ENCODE measurements around the gene LINC00305.

Gene LINC00305

DNA sequence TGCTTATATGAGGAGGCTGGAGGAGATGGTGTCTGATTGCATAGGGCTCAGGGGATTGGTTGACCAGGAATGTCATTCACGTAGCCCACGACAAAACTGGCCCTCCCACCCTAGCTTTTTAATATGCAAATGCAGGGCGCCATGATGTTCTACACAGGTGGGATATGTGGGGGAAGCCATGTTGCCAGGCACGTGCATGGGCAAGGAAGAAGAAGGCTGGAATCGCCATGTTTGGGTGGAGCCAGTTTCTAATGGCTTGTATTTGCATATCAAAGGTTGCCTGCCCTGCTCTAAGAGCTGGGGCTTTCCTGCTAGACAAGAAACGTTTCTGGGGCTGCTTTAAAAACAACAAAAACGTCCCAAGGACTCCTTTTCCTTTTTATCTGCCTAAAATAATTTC, 26.5 kb upstream of the LINC00305 start:
- Histone ChIP-seq H3K4ac (ENCODE audit: low read depth, low read length) (no peak overlapping the region), H3K9me3 (ENCODE audit: insufficient read depth, low read depth, low read length) (no peaks in the 10 kb centered on the region), H2AFZ (ENCODE audit: insufficient read depth, low read length, poor library complexity) (no peak overlapping the region), H3K18ac (ENCODE audit: low read length) (no peak overlapping the region), H3K9ac (ENCODE audit: low read length) (no peak overlapping the region), H2BK12ac (ENCODE audit: low read length) (no peak overlapping the region), H2BK120ac (ENCODE audit: insufficient read depth, low read length, poor library complexity) (no peak overlapping the region), H3K36me3 (ENCODE audit: control insufficient read depth in 1 of 2, insufficient read depth in 2 of 2, low read length in 2 of 2) (no peaks in the 10 kb centered on the region), H4K8ac (ENCODE audit: low read depth, low read length) (no peak overlapping the region), H2BK5ac (ENCODE audit: low read depth, low read length, poor library complexity) (no peak overlapping the region), H2AK5ac (ENCODE audit: low read length) (no peak overlapping the region), H3K4me2 (ENCODE audit: low read length) (no peak overlapping the region), H3K79me2 (ENCODE audit: control insufficient read depth, insufficient read depth, low read length, poor library complexity) (no peaks in the 10 kb centered on the region), H4K12ac (ENCODE audit: low read depth, low read length) (no peak overlapping the region), H3K4me3 (ENCODE audit: low read depth, low read length) (no peak overlapping the region), H3K4me1 (ENCODE audit: control insufficient read depth in 1 of 2, insufficient read depth in 2 of 2, low read length in 2 of 2) (no peaks in the 10 kb centered on the region), H3K79me1 (ENCODE audit: low read length) (no peaks in the 10 kb centered on the region), H3K27me3 (ENCODE audit: insufficient read depth, low read length) (no peaks in the 10 kb centered on the region), H3K27ac (ENCODE audit: low read depth, low read length) (no peak overlapping the region), H3K14ac (ENCODE audit: low read length) (no peak overlapping the region), H3K23ac (ENCODE audit: low read length) (no peak overlapping the region), H4K91ac (ENCODE audit: low read depth, low read length) (no peak overlapping the region)
- no peak for DNase-seq
- WGBS (ENCODE audit: extremely low coverage, insufficient coverage, insufficient read length): 100% methylated on average over 1 of the region's 7 CpGs

- H4K91ac ChIP-seq (ENCODE audit: low read depth, low read length): no peak overlapping the region
- no CpG with 5 or more reads among the region's 1 CpG for WGBS (ENCODE audit: extremely low coverage, insufficient coverage, insufficient read length)
Measured at GRCh38 chr18:64171576-64171975, 22.7 kb upstream of the LINC00305 start.

DNA sequence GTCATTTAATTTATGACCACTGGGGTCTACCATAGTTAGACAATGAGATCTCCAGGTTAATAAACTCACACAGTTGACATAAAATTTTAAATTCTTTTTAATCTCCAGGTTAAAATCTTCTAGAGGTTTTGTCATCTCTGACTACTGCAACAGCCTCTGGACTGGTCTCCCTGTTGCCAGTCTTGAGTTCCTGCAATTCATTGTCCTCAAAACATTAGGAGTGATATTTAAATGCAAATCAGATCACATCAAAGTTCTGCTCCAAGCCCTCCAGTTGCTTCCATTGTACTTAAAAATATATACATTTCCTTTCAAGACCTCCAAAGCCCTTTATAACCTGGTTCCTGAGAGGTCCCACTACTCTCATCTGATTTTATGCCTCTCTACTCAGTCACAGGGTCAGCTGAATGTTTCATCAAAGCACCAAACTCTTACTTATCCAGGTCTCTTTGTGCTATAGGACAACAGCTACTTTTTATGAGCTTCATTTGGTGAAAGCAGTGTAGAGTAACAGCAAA, 18.6 kb upstream of the LINC00305 start:
- Histone ChIP-seq H3K4me3 (ENCODE audit: low read depth, low read length) (no peak overlapping the region), H3K27ac (ENCODE audit: low read depth, low read length) (no peak overlapping the region), H4K91ac (ENCODE audit: low read depth, low read length) (no peak overlapping the region), H4K8ac (ENCODE audit: low read depth, low read length) (no peak overlapping the region), H3K4me2 (ENCODE audit: low read length) (no peak overlapping the region), H3K79me2 (ENCODE audit: control insufficient read depth, insufficient read depth, low read length, poor library complexity) (no peaks in the 10 kb centered on the region), H3K18ac (ENCODE audit: low read length) (no peak overlapping the region), H2BK5ac (ENCODE audit: low read depth, low read length, poor library complexity) (no peak overlapping the region), H3K14ac (ENCODE audit: low read length) (no peak overlapping the region), H3K9me3 (ENCODE audit: insufficient read depth, low read depth, low read length) (no peaks in the 10 kb centered on the region), H2AK5ac (ENCODE audit: low read length) (no peak overlapping the region), H3K36me3 (ENCODE audit: control insufficient read depth in 1 of 2, insufficient read depth in 2 of 2, low read length in 2 of 2) (no peaks in the 10 kb centered on the region), H3K23ac (ENCODE audit: low read length) (no peak overlapping the region), H4K12ac (ENCODE audit: low read depth, low read length) (no peak overlapping the region), H3K9ac (ENCODE audit: low read length) (no peak overlapping the region), H2BK120ac (ENCODE audit: insufficient read depth, low read length, poor library complexity) (no peak overlapping the region), H3K4me1 (ENCODE audit: control insufficient read depth in 1 of 2, insufficient read depth in 2 of 2, low read length in 2 of 2) (no peaks in the 10 kb centered on the region), H3K79me1 (ENCODE audit: low read length) (no peaks in the 10 kb centered on the region), H3K27me3 (ENCODE audit: insufficient read depth, low read length) (no peaks in the 10 kb centered on the region), H2BK12ac (ENCODE audit: low read length) (no peak overlapping the region), H3K4ac (ENCODE audit: low read depth, low read length) (no peak overlapping the region), H2AFZ (ENCODE audit: insufficient read depth, low read length, poor library complexity) (no peak overlapping the region)
- DNase-seq: no peak

More at GRCh38 chr18:64171576-64171975, 22.7 kb upstream of the LINC00305 start:
- Histone ChIP-seq H3K14ac (ENCODE audit: low read length) (no peak overlapping the region), H2BK120ac (ENCODE audit: insufficient read depth, low read length, poor library complexity) (no peak overlapping the region), H3K27me3 (ENCODE audit: insufficient read depth, low read length) (no peaks in the 10 kb centered on the region), H3K79me2 (ENCODE audit: control insufficient read depth, insufficient read depth, low read length, poor library complexity) (no peaks in the 10 kb centered on the region), H2AFZ (ENCODE audit: insufficient read depth, low read length, poor library complexity) (no peak overlapping the region), H4K12ac (ENCODE audit: low read depth, low read length) (no peak overlapping the region), H3K79me1 (ENCODE audit: low read length) (no peaks in the 10 kb centered on the region), H3K27ac (ENCODE audit: low read depth, low read length) (no peak overlapping the region), H3K9me3 (ENCODE audit: insufficient read depth, low read depth, low read length) (no peaks in the 10 kb centered on the region), H3K4me1 (ENCODE audit: control insufficient read depth in 1 of 2, insufficient read depth in 2 of 2, low read length in 2 of 2) (no peaks in the 10 kb centered on the region), H2BK5ac (ENCODE audit: low read depth, low read length, poor library complexity) (no peak overlapping the region), H3K36me3 (ENCODE audit: control insufficient read depth in 1 of 2, insufficient read depth in 2 of 2, low read length in 2 of 2) (no peaks in the 10 kb centered on the region), H3K18ac (ENCODE audit: low read length) (no peak overlapping the region), H3K23ac (ENCODE audit: low read length) (no peak overlapping the region), H2AK5ac (ENCODE audit: low read length) (no peak overlapping the region), H3K4ac (ENCODE audit: low read depth, low read length) (no peak overlapping the region), H3K4me2 (ENCODE audit: low read length) (no peak overlapping the region), H3K4me3 (ENCODE audit: low read depth, low read length) (no peak overlapping the region), H2BK12ac (ENCODE audit: low read length) (no peak overlapping the region), H3K9ac (ENCODE audit: low read length) (no peak overlapping the region), H4K8ac (ENCODE audit: low read depth, low read length) (no peak overlapping the region)
- DNase-seq: no peak

DNA sequence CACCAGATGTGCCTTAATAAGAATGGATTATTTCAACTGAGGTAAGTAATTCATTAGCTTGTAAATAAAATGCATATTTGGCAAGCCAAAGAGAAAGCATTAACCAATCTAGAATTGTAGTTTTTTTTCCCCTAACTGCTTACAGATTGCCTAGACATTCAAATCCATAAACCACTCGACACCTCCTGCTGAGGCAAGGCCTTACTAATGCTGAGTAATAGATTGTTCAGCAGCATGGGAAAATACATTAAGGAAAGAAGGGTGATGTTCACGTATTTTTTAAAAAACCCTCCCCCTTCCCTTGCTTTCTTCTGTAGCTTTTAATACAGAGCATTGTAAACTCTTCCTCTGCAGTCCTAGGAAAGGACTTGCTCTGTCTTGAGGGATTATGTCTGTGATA, 17.0 kb upstream of the LINC00305 start:
- H3K14ac ChIP-seq (ENCODE audit: low read length): no peak overlapping the region
- H2AK5ac ChIP-seq (ENCODE audit: low read length): no peak overlapping the region
- H3K4ac ChIP-seq (ENCODE audit: low read depth, low read length): no peak overlapping the region
- no peaks in the 10 kb centered on the region for H3K9me3 ChIP-seq (ENCODE audit: insufficient read depth, low read depth, low read length)
- no peak overlapping the region for H2AFZ ChIP-seq (ENCODE audit: insufficient read depth, low read length, poor library complexity)
- no peaks in the 10 kb centered on the region for H3K36me3 ChIP-seq (ENCODE audit: control insufficient read depth in 1 of 2, insufficient read depth in 2 of 2, low read length in 2 of 2)
- no CpG with 5 or more reads among the region's 2 CpGs for WGBS (ENCODE audit: extremely low coverage, insufficient coverage, insufficient read length)
- H4K91ac ChIP-seq (ENCODE audit: low read depth, low read length): no peak overlapping the region
- no peak for DNase-seq
- H4K12ac ChIP-seq (ENCODE audit: low read depth, low read length): no peak overlapping the region
- H3K4me1 ChIP-seq (ENCODE audit: control insufficient read depth in 1 of 2, insufficient read depth in 2 of 2, low read length in 2 of 2): no peaks in the 10 kb centered on the region
- H3K27me3 ChIP-seq (ENCODE audit: insufficient read depth, low read length): no peaks in the 10 kb centered on the region
- no peak overlapping the region for H3K4me3 ChIP-seq (ENCODE audit: low read depth, low read length)
- no peak overlapping the region for H3K18ac ChIP-seq (ENCODE audit: low read length)
- H3K4me2 ChIP-seq (ENCODE audit: low read length): no peak overlapping the region
- no peak overlapping the region for H2BK120ac ChIP-seq (ENCODE audit: insufficient read depth, low read length, poor library complexity)
- H3K9ac ChIP-seq (ENCODE audit: low read length): no peak overlapping the region
- no peaks in the 10 kb centered on the region for H3K79me2 ChIP-seq (ENCODE audit: control insufficient read depth, insufficient read depth, low read length, poor library complexity)
- H3K27ac ChIP-seq (ENCODE audit: low read depth, low read length): no peak overlapping the region
- H3K23ac ChIP-seq (ENCODE audit: low read length): no peak overlapping the region
- H2BK12ac ChIP-seq (ENCODE audit: low read length): no peak overlapping the region
- H4K8ac ChIP-seq (ENCODE audit: low read depth, low read length): no peak overlapping the region
- H2BK5ac ChIP-seq (ENCODE audit: low read depth, low read length, poor library complexity): no peak overlapping the region
- H3K79me1 ChIP-seq (ENCODE audit: low read length): no peaks in the 10 kb centered on the region

Measured in trophoblast cell (in vitro differentiated cells and primary cell).